Measurements from ENCODE around the gene NF1. TPM values are rescaled to one million over a fixed set of nuclear protein-coding genes. Genes with fewer than 3 reads are reported as not detected.

The NF1 gene
- total RNA-seq, 4 donors from 2014 or later: 34.8 to 106 (median 59.2) TPM

- in situ Hi-C loops (cut with MboI; ENCODE audit: low pct_ligation_motif_present in 1 of 4, low pct_unique_long_range_greater_than_20kb in 1 of 4, low sequenced_read_pairs in 3 of 4): no loop called here
- intact Hi-C loops (cut with DNase I; ENCODE audit: low total_unique reads): no loop called here
- no peak overlapping the region for H3K4me3 ChIP-seq
- TF ChIP-seq, protein P1, sequence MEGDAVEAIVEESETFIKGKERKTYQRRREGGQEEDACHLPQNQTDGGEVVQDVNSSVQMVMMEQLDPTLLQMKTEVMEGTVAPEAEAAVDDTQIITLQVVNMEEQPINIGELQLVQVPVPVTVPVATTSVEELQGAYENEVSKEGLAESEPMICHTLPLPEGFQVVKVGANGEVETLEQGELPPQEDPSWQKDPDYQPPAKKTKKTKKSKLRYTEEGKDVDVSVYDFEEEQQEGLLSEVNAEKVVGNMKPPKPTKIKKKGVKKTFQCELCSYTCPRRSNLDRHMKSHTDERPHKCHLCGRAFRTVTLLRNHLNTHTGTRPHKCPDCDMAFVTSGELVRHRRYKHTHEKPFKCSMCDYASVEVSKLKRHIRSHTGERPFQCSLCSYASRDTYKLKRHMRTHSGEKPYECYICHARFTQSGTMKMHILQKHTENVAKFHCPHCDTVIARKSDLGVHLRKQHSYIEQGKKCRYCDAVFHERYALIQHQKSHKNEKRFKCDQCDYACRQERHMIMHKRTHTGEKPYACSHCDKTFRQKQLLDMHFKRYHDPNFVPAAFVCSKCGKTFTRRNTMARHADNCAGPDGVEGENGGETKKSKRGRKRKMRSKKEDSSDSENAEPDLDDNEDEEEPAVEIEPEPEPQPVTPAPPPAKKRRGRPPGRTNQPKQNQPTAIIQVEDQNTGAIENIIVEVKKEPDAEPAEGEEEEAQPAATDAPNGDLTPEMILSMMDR (IDR thresholded peaks at IDR 0.05): no peak
- TF ChIP-seq EP300 (IDR thresholded peaks at IDR 0.05; ENCODE audit: low read depth): no peak
- TF ChIP-seq POLR2AphosphoS5 (IDR thresholded peaks at IDR 0.05): no peak
- no peak for TF ChIP-seq POLR2A (IDR thresholded peaks at IDR 0.05)
- H3K36me3 ChIP-seq: no peaks in the 10 kb centered on the region
- no peaks in the 10 kb centered on the region for H3K27me3 ChIP-seq
- H3K27ac ChIP-seq: no peak overlapping the region
- H3K9me3 ChIP-seq: no peaks in the 10 kb centered on the region
- H3K4me1 ChIP-seq: no peaks in the 10 kb centered on the region
- no peak for DNase-seq
Measured at GRCh38 chr17:31299624-31300023, 204.8 kb downstream of the NF1 start.

- H3K4me1 ChIP-seq: peaks cover 0 to 22% (median 9%) of the 10 kb centered on the region in 4 donors
- H3K4me3 ChIP-seq: no peak overlapping the region
- intact Hi-C loops (cut with DNase I; ENCODE audit: low total_unique reads) (no loop called here), in situ Hi-C loops (cut with MboI; ENCODE audit: low pct_ligation_motif_present in 1 of 4, low pct_unique_long_range_greater_than_20kb in 1 of 4, low sequenced_read_pairs in 3 of 4) (no loop called here)
- H3K27me3 ChIP-seq: no peaks in the 10 kb centered on the region
- DNase-seq: no peak
- 80 to 85% methylated on average over 1 of the region's 1 CpG for WGBS, 2 donors (ENCODE audit: low coverage in 1 of 2)
- H3K36me3 ChIP-seq: no peaks in the 10 kb centered on the region
- no peaks in the 10 kb centered on the region for H3K9me3 ChIP-seq
- H3K27ac ChIP-seq: peak overlapping the region in 3 of 4 donors; percentile 61 to 71 (median 66)
- TF ChIP-seq, protein P1 (IDR thresholded peaks at IDR 0.05): no peak
- TF ChIP-seq POLR2A (IDR thresholded peaks at IDR 0.05): no peak
- TF ChIP-seq POLR2AphosphoS5 (IDR thresholded peaks at IDR 0.05): no peak
- TF ChIP-seq EP300 (IDR thresholded peaks at IDR 0.05; ENCODE audit: low read depth): no peak
Measured at GRCh38 chr17:31307640-31308039, 212.9 kb downstream of the NF1 start.

- in situ Hi-C loops (cut with MboI; ENCODE audit: low pct_ligation_motif_present in 1 of 4, low pct_unique_long_range_greater_than_20kb in 1 of 4, low sequenced_read_pairs in 3 of 4): no loop called here
- peak overlapping the region; percentile 61 to 76 (median 68) for H3K27ac ChIP-seq
- peak overlapping the region in 1 of 4 donors; percentile 38 for H3K4me3 ChIP-seq
Measured at GRCh38 chr17:31308372-31309334, 213.9 kb downstream of the NF1 start.

DNA sequence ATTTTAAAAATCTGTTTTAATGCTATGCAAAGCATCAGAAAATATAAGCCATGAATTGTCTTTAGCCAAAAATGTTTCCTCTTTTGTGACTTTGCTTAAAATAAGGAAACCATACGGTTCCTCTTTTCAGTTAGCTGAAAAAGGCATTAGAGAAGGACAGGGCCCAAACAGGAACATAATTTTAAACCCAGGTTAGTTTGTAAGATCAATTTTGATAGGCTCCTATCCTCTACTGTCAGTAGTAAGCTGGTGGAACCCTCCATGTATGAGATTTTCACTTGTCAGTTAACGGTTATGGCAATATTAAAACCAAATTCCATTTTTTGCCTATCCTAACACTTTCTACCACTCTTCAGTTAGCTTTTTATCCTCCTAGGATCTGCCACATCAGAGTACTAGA is 214.8 kb downstream of the NF1 start:
- intact Hi-C loops (cut with DNase I; ENCODE audit: low total_unique reads): no loop called here
- no peak for TF ChIP-seq POLR2A (IDR thresholded peaks at IDR 0.05)
- TF ChIP-seq EP300 (IDR thresholded peaks at IDR 0.05; ENCODE audit: low read depth): no peak
- TF ChIP-seq POLR2AphosphoS5 (IDR thresholded peaks at IDR 0.05): peak in 2 of 3 donors; percentile 10 to 15
- peak overlapping the region in 1 of 4 donors; percentile 38 for H3K4me3 ChIP-seq
- H3K4me1 ChIP-seq: peaks cover 0 to 30% (median 9%) of the 10 kb centered on the region in 4 donors
- no peaks in the 10 kb centered on the region for H3K9me3 ChIP-seq
- no peak for DNase-seq
- WGBS, 2 donors (ENCODE audit: low coverage in 1 of 2): 67 to 74% methylated on average over 2 of the region's 2 CpGs
- in situ Hi-C loops (cut with MboI; ENCODE audit: low pct_ligation_motif_present in 1 of 4, low pct_unique_long_range_greater_than_20kb in 1 of 4, low sequenced_read_pairs in 3 of 4): no loop called here
- no peaks in the 10 kb centered on the region for H3K27me3 ChIP-seq
- H3K36me3 ChIP-seq: no peaks in the 10 kb centered on the region
- peak overlapping the region; percentile 61 to 76 (median 68) for H3K27ac ChIP-seq

More at GRCh38 chr17:31308372-31309334, 213.9 kb downstream of the NF1 start:
- intact Hi-C loops (cut with DNase I; ENCODE audit: low total_unique reads): no loop called here
- Histone ChIP-seq H3K4me1 (peaks cover 0 to 22% (median 9%) of the 10 kb centered on the region in 4 donors), H3K36me3 (no peaks in the 10 kb centered on the region), H3K9me3 (no peaks in the 10 kb centered on the region), H3K27me3 (no peaks in the 10 kb centered on the region)
- 31 to 51% methylated on average over 1 to 5 of the region's 5 CpGs for WGBS, 2 donors (ENCODE audit: low coverage in 1 of 2)
- no peak for DNase-seq
- TF ChIP-seq POLR2AphosphoS5 (IDR thresholded peaks at IDR 0.05) (peak in 1 of 3 donors; percentile 22), POLR2A (IDR thresholded peaks at IDR 0.05) (no peak)
- TF ChIP-seq, protein P1 (IDR thresholded peaks at IDR 0.05): no peak
